Hematopoietic multipotent progenitor cell treated with erythropoietin and hydrocortisone succinate and interleukin-3 and kit ligand, for 8 days (in vitro differentiated cells): ENCODE measurements around the gene MCTP1.

Experiments used
- DNase-seq: peaks from one replicate; pipeline ENCODE4 v3.0.0-alpha.2; 2015

MCTP1 gene

GRCh38 chr5:94690778-94691177 is 594.1 kb downstream of the MCTP1 start:
- no peak for DNase-seq

DNA sequence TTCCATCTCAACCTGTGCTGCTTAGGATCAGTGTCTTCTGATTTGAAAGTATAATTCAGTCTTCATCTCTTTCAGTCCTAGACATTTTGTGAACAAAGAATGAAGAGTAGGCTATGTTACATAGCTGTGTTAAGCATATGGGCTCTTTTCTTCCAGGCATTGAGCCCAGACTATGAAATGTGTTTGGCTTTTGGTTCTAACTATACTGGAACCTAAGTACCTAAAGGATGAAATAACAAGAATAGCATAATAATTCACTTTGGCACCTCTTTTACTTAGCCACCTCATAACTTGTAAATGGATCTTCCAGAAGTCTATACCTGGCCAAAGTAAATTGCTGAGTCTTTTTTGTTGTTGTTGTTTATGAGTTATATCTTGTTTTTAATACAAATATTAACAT is 595.0 kb downstream of the MCTP1 start:
- no peak for DNase-seq

- no peak for DNase-seq
Observed at GRCh38 chr5:94682814-94683520, 601.9 kb downstream of the MCTP1 start.

- no peak for DNase-seq
Observed at GRCh38 chr5:94675965-94676618, 608.8 kb downstream of the MCTP1 start.

DNA sequence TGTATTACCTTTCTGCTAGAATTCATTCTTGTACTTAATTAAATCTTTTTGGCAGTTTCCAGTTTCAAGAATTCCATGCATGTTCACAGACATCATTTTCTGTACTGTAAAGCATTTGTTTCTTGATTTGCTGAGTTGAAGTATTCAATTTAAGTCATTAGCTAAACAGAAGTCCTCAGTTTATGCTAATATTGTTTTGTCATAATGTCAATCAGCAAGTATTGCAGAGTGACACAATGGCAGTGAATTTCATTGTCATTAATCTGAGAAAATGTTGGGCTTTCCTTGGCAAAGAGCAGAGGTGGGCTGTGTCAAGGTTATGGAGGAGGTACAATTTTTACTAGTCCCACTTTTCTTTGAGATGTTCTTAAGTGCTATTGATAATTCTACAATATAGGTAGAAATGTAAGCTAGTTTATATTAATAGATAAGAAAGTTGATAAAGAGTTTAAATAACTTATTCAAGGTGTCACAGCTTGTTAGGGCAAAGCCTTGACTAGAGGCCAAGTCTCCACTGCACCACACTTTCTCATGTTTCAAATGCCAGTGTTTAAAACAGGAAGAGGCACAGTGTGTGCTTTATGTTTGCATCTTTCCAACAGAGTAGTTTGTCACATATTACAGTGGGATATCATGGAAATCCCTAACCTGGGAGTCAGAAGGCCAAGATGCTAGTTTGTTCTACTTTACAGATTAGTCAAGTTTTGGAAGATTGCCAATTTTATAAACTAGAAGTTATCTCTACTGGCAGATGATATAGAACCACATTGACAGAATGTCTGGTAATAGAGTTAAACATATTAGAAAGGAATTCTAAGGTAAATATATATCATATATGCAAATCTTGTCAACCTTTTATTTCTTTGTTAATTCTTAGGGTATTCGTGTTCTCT is 610.2 kb downstream of the MCTP1 start:
- peak; percentile 43 for DNase-seq

- DNase-seq: peak; percentile 50
Observed at GRCh38 chr5:94672746-94673145, 612.1 kb downstream of the MCTP1 start.

DNA sequence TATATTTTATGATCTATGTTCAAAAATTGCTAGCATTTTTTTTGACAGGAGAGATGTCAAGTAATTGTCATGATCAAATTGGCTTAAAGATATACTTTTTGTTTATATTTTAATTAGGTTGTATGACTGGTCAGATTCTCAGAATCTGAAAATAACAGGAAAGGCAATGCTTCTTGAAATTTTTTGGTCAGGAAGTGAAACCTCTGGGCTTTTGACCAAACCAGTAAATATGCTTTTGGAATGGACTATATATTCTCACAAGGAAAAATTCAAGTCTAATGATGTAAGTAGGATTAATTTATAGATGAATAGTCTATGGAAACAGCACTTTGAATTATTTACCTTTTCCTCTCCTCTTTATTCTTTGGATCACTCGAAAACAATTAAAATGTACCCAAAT is 614.2 kb downstream of the MCTP1 start:
- no peak for DNase-seq

DNA sequence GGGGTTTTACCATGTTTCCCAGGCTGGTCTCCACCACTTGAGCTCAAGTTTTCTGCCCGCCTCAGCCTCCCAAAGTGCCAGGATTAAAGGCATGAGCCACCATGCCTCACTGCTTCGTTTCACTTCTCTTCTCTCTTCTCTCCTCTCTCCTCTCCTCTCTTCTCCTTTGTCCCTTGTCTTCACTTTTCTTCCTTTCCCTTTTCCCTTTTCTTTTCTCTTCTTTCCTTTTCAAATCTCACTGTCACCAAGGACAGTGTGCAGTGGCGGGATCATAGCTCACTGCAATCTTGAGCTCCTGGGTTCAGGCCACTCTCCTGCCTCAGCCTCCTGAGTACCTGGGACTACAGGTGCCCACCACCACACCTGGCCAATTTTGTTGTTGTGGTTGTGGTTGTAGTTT is 617.0 kb downstream of the MCTP1 start:
- no peak for DNase-seq

DNA sequence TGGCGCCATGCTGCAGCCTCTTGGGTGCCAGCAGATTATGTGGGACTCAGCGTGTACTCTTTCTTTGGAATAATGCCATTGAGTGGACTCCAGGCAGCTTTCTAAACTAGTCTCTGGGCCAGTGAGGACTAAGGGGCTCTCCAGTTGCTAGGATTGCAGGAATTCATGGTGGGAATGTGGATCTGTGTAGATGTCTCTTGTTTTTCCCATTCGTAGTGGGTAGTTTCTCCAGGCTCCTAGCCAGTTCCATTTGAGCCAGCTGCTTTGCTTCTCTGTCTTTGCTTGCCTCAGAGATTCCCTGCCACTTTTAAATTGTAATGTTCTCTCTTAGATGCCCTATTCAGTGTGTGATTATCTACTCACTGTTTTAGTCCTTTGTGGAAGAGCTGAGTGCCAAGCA is 623.8 kb downstream of the MCTP1 start:
- no peak for DNase-seq

GRCh38 chr5:94660506-94660905 is 624.4 kb downstream of the MCTP1 start:
- DNase-seq: no peak

DNA sequence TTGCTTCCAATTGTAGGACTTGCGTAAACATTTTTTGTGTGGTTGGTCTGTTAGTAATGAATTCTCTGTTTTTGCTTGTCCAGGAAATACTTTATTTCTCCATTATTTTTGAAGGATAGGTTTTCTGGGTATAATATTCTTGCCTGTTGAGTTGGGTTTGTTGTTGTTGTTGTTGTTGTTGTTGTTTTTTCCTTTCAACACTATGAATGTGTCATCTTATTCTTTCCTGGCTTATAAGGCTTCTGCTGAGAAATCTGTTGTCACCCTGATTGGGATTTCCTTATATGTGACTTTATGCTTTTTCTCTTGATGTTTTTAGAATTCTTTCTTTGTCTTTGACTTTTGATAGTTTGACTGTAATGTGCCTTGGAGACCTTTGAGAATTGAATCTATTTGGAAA is 626.6 kb downstream of the MCTP1 start:
- no peak for DNase-seq
